GM23338 (cell line): Measurements from ENCODE around the gene PDE4C.

Experiments
- CREB1 ChIP-seq: fragments of 250-450 bp; sonication (Bioruptor Pico); IDR thresholded peaks from 2 replicates; pipeline ENCODE4 v1.5.0; 2020; ENCODE audit warnings: low read depth, mild to moderate bottlenecking, moderate library complexity
- CTCF ChIP-seq, 2 experiments: fragments of 200-600 bp in 1 of 2; sonication (generic) in 1 of 2; conservative IDR thresholded peaks; 2 replicates each; pipeline versions ENCODE4 v1.5.1 to v1.6.1; 2016 to 2017; ENCODE audit warnings: antibody characterized with exemption in 2 of 2, low read depth in 2 of 2, mild to moderate bottlenecking in 2 of 2, moderate library complexity in 1 of 2
- EZH2 ChIP-seq: fragments of 200-600 bp; sonication (generic); IDR thresholded peaks from one replicate; pipeline ENCODE4 v1.8.0; 2017; ENCODE audit warnings: antibody characterized with exemption, mild to moderate bottlenecking, low read depth; ENCODE audit not compliant: unreplicated experiment
- EZH2phosphoT487 ChIP-seq: fragments of 200-600 bp; sonication (generic); IDR thresholded peaks from one replicate; pipeline ENCODE4 v1.8.1; 2018; ENCODE audit warnings: antibody characterized with exemption; ENCODE audit not compliant: unreplicated experiment
- JUNB ChIP-seq: IDR thresholded peaks from one replicate; pipeline ENCODE4 v1.6.1; 2016; ENCODE audit warnings: antibody characterized with exemption; ENCODE audit not compliant: unreplicated experiment
- NANOG ChIP-seq: IDR thresholded peaks from 2 replicates; pipeline ENCODE4 v1.6.1; 2016; ENCODE audit warnings: antibody characterized with exemption, borderline replicate concordance
- POLR2AphosphoS5 ChIP-seq: IDR thresholded peaks from 2 replicates; pipeline ENCODE4 v1.6.1; 2016; ENCODE audit warnings: antibody characterized with exemption, low read depth
- REST ChIP-seq: IDR thresholded peaks from one replicate; pipeline ENCODE4 v1.6.1; 2018; ENCODE audit warnings: antibody characterized with exemption; ENCODE audit not compliant: unreplicated experiment
- TF ChIP-seq, protein P1 (sequence below): IDR thresholded peaks from 2 replicates; pipeline ENCODE4 v1.6.1; 2016; ENCODE audit warnings: antibody characterized with exemption
- TF ChIP-seq, protein P2 (sequence below): fragments of 250-450 bp; sonication (Bioruptor Pico); IDR thresholded peaks from 2 replicates; pipeline ENCODE4 v1.5.0; 2020; ENCODE audit warnings: mild to moderate bottlenecking, moderate library complexity

DNA sequence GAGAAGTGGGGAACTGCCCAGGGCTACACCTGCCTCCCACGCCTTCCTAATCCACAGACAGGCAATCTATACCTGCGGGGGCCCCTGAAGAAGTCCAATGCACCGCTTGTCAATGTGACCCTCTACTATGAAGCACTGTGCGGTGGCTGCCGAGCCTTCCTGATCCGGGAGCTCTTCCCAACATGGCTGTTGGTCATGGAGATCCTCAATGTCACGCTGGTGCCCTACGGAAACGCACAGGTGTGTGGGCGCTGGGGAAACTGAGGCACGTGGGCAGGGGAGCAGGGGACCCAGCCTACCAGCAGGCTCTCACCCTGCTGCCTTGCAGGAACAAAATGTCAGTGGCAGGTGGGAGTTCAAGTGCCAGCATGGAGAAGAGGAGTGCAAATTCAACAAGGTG, 51.3 kb downstream of the PDE4C start:
- no peak for TF ChIP-seq CTCF (conservative IDR thresholded peaks at IDR 0.05; ENCODE audit: low read depth in 2 of 2)
- TF ChIP-seq, protein P1, sequence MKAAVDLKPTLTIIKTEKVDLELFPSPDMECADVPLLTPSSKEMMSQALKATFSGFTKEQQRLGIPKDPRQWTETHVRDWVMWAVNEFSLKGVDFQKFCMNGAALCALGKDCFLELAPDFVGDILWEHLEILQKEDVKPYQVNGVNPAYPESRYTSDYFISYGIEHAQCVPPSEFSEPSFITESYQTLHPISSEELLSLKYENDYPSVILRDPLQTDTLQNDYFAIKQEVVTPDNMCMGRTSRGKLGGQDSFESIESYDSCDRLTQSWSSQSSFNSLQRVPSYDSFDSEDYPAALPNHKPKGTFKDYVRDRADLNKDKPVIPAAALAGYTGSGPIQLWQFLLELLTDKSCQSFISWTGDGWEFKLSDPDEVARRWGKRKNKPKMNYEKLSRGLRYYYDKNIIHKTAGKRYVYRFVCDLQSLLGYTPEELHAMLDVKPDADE = no peak
- no peak for TF ChIP-seq JUNB
- no peak for TF ChIP-seq EZH2phosphoT487
- TF ChIP-seq REST = no peak
- TF ChIP-seq, protein P2, sequence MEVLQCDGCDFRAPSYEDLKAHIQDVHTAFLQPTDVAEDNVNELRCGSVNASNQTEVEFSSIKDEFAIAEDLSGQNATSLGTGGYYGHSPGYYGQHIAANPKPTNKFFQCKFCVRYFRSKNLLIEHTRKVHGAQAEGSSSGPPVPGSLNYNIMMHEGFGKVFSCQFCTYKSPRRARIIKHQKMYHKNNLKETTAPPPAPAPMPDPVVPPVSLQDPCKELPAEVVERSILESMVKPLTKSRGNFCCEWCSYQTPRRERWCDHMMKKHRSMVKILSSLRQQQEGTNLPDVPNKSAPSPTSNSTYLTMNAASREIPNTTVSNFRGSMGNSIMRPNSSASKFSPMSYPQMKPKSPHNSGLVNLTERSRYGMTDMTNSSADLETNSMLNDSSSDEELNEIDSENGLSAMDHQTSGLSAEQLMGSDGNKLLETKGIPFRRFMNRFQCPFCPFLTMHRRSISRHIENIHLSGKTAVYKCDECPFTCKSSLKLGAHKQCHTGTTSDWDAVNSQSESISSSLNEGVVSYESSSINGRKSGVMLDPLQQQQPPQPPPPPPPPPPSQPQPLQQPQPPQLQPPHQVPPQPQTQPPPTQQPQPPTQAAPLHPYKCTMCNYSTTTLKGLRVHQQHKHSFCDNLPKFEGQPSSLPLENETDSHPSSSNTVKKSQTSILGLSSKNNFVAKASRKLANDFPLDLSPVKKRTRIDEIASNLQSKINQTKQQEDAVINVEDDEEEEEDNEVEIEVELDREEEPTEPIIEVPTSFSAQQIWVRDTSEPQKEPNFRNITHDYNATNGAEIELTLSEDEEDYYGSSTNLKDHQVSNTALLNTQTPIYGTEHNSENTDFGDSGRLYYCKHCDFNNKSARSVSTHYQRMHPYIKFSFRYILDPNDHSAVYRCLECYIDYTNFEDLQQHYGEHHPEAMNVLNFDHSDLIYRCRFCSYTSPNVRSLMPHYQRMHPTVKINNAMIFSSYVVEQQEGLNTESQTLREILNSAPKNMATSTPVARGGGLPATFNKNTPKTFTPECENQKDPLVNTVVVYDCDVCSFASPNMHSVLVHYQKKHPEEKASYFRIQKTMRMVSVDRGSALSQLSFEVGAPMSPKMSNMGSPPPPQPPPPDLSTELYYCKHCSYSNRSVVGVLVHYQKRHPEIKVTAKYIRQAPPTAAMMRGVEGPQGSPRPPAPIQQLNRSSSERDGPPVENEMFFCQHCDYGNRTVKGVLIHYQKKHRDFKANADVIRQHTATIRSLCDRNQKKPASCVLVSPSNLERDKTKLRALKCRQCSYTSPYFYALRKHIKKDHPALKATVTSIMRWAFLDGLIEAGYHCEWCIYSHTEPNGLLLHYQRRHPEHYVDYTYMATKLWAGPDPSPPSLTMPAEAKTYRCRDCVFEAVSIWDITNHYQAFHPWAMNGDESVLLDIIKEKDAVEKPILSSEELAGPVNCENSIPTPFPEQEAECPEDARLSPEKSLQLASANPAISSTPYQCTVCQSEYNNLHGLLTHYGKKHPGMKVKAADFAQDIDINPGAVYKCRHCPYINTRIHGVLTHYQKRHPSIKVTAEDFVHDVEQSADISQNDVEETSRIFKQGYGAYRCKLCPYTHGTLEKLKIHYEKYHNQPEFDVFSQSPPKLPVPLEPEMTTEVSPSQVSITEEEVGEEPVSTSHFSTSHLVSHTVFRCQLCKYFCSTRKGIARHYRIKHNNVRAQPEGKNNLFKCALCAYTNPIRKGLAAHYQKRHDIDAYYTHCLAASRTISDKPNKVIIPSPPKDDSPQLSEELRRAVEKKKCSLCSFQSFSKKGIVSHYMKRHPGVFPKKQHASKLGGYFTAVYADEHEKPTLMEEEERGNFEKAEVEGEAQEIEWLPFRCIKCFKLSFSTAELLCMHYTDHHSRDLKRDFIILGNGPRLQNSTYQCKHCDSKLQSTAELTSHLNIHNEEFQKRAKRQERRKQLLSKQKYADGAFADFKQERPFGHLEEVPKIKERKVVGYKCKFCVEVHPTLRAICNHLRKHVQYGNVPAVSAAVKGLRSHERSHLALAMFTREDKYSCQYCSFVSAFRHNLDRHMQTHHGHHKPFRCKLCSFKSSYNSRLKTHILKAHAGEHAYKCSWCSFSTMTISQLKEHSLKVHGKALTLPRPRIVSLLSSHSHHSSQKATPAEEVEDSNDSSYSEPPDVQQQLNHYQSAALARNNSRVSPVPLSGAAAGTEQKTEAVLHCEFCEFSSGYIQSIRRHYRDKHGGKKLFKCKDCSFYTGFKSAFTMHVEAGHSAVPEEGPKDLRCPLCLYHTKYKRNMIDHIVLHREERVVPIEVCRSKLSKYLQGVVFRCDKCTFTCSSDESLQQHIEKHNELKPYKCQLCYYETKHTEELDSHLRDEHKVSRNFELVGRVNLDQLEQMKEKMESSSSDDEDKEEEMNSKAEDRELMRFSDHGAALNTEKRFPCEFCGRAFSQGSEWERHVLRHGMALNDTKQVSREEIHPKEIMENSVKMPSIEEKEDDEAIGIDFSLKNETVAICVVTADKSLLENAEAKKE (CRISPR knock-in tag) = no peak
- no peak for TF ChIP-seq POLR2AphosphoS5
- TF ChIP-seq EZH2 = no peak
- no peak for TF ChIP-seq CREB1 (CRISPR knock-in tag)
- no peak for TF ChIP-seq NANOG
